Stimulated activated CD4-positive, alpha-beta T cell treated with anti-CD3 and anti-CD28 coated beads, Interleukin-1b, Interleukin-23, amount 100 ng/mL, for 1 hour (primary cell): Measurements from ENCODE around the gene EIF1AX.
"Not testable (repeated sequence)": the region's sequence is repeated elsewhere in the genome, so short reads cannot be mapped to it uniquely, and the experiment has no call there.

Experiments used
- DNase-seq, 2 donors: peaks; one replicate each; pipeline ENCODE4 v3.0.0-alpha.2; 2020; ENCODE audit warnings: low read depth in 2 of 2

Gene EIF1AX

DNA sequence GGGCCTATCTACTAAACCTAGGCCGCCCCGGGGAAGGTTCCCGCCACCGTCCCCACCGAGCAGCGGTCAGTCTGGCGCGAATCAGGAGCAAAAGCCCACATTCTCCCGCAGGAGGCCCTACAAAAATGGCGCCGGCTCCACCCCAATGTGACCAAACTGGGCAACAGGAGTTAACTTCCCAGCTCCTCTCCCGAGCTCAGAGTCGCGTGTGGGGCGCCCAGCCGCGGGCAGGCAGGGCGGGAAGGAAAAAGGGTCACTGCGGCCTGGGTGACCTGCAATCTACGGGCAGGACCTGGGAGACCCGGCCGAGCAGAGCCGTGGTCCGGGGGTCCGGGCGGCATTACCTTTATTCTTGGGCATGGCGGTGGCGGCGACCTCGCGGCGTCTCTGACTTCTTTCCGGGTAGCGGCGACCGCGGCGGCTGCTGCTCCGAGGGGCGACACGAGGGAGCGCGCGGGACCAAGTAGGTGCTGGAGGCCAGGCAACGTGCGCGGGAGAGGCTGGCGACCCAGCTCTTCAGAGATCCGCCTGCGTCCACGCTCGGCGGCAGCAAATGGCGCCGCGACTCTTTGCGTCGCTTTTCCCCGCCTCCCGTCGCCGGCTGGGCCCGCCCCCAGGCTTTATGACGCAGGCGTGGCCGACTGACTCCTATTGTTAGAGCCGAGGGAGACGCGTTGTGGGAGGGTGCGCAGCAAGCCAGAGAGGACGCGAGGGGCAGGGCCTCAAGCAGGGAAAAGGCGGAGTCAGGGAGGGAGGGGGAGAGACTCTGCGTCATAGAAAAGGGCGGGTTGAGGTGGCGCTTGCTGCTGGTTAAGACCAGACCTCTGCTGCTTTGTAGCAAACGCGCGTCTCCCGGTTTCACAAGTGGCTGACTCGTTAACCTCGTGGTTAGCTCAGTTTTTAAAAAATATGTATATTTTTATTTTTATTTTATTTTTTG, at the start of gene EIF1AX:
Gene EIF1AX (minus strand): TSS at position 558 of the 940 bp plus-strand sequence. CDS start 198 bp downstream, at position 360.
- DNase-seq, result peak; percentile 83 to 89

GRCh38 chrX:20189171-20189570, 47.5 kb upstream of the EIF1AX start:
- no peak for DNase-seq

- no peak for DNase-seq
Observed at GRCh38 chrX:20181598-20182329, 40.1 kb upstream of the EIF1AX start.

- no peak for DNase-seq
Observed at GRCh38 chrX:20177093-20177492, 35.5 kb upstream of the EIF1AX start.

GRCh38 chrX:20173856-20174255, 32.2 kb upstream of the EIF1AX start:
- DNase-seq, result no peak

DNA sequence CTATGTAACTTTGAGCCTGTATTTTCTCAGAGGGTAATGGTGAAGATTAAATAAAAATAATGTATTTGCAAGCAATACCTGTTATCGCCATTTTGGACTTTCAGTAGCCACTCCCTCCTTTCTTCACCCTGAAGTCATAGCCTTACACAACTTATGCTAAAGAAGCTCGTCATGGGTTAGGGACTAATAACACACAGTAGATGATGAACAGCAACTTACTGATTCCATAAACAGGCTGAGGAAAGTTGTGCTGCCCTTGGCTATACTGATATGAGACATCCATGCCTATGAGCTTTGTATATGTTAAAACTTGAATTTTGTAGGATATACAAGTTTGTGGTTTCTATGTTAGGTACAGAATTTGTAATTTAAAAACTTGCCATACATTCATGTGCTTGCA, 31.7 kb upstream of the EIF1AX start:
- DNase-seq, result no peak

DNA sequence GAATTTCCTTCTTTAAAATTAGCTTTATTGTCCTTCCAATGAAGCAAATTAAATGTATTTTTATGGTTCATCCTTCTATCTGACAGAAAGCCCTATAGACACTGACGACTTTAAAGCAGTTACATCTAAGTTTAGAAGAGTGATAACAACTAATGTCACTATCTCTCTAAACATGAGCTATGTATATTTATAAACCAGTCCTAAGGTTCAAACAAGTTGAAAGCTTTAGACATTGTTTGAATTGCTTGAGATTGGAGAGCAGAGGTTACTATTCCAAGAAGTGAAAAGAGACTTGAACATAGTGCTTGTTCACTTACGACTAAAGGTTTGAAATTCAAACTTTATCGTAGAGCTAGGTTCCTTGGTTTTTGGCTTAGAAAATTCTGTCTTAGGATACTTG, 30.2 kb upstream of the EIF1AX start:
- DNase-seq, result no peak

- not testable (repeated sequence) for DNase-seq
Observed at GRCh38 chrX:20162516-20162915, 20.9 kb upstream of the EIF1AX start.

DNA sequence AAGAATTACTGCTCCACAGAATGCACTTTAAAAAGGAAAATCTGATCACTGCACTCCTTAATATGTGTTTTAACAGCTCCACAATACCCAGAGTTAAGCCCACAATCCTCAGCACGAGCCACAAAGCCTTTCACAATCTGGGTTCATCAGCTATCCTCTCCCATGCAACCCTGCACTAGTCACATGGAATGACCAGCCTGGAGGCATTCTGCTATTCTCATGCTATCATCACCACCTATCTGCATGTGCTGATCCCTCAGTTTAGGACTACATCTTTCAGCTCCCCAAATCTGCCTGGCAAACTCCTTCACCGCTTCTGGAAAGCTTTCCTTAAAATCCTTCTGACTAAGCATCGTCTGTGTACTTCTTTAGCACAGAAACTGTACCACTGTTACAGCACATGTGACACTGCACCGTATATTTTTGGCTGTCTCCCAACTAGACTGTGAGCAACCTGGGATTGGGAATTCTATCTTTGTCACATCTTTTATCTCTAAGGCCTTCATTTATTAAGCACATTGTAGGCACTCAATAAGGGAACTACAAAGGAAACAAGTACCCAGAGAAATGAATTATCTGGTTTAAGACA, 18.3 kb upstream of the EIF1AX start:
- DNase-seq, result no peak

DNA sequence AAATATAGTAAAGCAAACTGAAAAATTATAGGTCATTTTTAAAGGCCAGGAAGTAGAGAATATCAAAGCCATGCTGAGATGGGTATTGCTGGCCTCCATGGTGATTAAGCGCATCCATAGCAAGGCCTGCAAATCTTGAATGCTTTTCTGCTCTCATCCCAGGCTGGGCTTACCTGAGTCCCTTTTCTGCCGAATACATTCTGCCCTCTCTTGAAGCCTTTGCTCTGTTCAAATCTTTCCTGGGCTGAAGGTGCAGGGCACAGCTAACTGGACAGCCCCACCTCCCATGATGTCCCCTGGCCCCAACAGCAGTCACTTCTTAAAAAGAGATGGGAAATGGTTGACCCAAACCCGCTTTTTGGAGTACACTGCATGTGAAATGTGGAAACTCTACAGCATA, 10.1 kb upstream of the EIF1AX start:
- no peak for DNase-seq

DNA sequence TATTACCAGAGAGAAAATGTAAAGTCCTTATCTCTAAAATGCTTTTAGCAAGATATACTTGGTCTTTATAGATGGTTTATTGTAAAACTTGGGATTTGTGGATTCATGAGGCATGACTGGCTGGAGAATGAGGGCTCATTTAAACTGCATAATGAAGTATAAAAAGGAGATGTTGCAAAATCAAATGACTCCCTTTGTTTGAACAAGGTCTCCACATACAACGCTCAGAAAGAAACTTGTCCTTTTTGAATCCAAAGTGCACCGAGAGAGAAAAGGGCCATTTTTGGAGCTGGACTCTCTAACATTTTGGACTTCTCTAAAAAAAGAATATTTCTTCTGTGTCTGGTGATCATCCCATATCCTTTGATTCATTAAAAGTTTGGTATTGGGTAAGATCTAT, 7.7 kb upstream of the EIF1AX start:
- DNase-seq, result no peak

DNA sequence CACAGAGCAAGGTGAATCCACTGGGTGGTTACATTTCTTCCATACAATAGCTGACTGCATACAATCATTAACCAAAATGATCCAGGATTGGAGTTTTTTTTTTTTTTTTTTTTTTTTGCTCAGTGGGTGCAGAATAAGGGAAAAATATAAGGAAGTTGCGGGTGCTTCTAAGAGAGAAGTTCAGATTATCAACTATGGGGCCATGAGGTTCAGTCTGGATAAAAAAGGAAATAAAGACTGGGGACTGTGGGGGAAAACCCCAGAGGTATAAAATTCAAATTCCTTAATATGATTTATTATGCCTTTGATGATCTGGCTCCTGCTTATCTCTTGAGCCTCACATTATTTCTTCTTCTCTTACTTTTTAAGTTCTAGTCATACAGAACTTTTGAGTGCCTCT, 5.9 kb upstream of the EIF1AX start:
- DNase-seq, result no peak

- DNase-seq, result no peak
Observed at GRCh38 chrX:20144491-20144890, 2.9 kb upstream of the EIF1AX start.

DNA sequence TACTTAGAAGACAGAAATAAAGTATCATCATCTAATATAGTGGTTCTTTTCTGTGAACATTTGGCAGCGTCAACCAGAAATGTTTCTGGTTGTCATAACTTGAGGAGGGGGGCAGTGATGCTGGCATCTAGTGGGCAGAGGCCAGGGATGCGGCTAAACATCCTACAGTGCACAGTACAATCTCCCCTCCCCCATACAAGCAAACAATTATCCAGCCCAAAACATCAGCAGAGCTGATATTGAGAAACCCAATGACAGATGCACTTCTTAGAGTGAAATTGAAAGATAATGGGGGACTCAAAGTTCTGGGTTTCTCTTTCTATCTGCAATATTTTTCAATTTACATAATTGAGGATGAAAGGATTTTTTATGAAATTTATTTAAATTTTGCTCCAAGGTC, 1.9 kb upstream of the EIF1AX start:
- DNase-seq, result no peak

GRCh38 chrX:20143111-20143510, 1.5 kb upstream of the EIF1AX start:
- no peak for DNase-seq

- DNase-seq, result no peak
Observed at GRCh38 chrX:20140420-20140819, 1.2 kb downstream of the EIF1AX start.

DNA sequence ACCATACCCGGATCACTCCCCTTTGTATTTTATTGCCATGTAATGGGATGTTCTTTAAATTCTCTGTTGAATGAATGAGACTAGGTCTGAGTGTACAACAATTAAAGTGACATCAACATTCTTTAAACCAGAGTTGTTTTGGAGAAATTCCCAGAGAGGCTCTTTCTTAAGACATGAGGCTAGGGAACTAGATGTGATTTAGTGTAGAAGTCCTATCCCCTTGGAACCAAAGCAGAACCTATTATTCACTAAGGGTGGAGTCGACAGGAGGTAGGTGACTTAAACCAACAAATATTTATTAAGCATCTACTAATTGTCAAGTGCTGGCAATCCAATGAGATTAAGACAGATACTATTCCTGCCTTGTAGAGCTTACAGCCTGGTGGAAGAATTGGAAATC, 1.7 kb downstream of the EIF1AX start:
- no peak for DNase-seq

GRCh38 chrX:20135944-20136343, 5.7 kb downstream of the EIF1AX start:
- DNase-seq, result no peak

DNA sequence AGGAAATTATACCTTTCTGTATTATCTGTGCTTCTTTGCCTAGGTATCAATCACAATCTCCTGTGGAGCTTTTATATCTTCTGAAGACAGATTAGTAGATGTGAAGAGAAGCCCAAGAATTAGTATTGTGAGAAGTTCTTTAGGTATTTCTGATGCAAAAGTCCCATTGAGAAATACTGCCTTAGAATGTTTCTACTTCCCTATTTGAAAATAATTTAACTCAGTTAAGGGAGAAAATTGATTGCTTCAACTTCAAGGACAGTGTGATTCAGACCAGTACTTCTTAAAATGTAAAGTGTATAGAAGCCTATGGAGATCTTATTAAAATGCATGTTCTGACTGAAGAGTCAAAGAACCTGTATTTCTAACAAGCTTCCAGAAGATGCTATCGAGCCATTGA, 9.0 kb downstream of the EIF1AX start:
- no peak for DNase-seq

DNA sequence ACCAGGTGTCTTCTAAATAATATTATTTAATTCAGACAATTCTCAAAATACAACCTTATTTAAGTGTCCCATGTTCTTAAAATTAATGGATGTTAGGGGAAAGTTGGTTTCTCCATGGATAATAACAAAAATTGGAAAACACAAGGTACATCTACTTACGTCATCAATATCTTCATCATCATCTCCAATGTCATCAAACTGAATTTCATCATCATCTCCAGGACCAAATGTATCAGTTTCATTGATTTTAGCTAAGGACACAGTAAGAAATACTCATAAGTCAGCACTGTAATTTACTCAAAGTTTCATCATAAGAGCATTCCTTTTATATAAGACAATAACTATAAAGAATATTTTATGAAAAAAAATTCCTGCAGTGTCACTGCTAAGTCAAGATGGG, 11.3 kb downstream of the EIF1AX start:
- no peak for DNase-seq

GRCh38 chrX:20129547-20129946, 12.1 kb downstream of the EIF1AX start:
- DNase-seq, result no peak

GRCh38 chrX:20128670-20129069, 13.0 kb downstream of the EIF1AX start:
- no peak for DNase-seq

- not testable (repeated sequence) for DNase-seq
Observed at GRCh38 chrX:20127440-20127839, 14.2 kb downstream of the EIF1AX start.
